ENCODE measurements around the gene CDR2.

The CDR2 gene

DNA sequence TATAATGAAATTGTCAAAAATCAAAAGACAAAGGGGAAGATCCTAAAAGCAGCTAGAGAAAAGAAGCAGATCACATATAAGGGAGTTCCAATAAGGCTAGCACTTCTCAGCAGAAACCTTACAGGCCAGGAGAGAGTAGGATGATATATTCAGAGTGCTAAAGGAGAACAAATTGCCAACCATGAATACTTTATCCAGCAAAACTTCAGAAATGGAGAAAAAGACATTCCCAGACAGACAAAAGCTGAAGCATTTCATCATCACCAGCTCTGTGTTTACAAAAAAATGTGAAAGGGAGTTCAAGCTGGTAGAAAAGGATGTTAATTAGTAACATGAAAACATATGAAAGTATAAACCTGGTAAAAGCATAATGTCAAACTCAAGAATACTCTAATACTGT is 37.4 kb downstream of the CDR2 start:
- H3K79me2 ChIP-seq (ENCODE audit: control insufficient read depth, low read length), result no peaks in the 10 kb centered on the region
- H3K4me1 ChIP-seq (ENCODE audit: control insufficient read depth, low read length), result no peaks in the 10 kb centered on the region
- TF ChIP-seq EZH2phosphoT487 (IDR thresholded peaks at IDR 0.05; ENCODE audit: borderline replicate concordance, low read length), result no peak
- TF ChIP-seq, protein P1, sequence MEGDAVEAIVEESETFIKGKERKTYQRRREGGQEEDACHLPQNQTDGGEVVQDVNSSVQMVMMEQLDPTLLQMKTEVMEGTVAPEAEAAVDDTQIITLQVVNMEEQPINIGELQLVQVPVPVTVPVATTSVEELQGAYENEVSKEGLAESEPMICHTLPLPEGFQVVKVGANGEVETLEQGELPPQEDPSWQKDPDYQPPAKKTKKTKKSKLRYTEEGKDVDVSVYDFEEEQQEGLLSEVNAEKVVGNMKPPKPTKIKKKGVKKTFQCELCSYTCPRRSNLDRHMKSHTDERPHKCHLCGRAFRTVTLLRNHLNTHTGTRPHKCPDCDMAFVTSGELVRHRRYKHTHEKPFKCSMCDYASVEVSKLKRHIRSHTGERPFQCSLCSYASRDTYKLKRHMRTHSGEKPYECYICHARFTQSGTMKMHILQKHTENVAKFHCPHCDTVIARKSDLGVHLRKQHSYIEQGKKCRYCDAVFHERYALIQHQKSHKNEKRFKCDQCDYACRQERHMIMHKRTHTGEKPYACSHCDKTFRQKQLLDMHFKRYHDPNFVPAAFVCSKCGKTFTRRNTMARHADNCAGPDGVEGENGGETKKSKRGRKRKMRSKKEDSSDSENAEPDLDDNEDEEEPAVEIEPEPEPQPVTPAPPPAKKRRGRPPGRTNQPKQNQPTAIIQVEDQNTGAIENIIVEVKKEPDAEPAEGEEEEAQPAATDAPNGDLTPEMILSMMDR (IDR thresholded peaks at IDR 0.05; ENCODE audit: low read depth, low read length, poor library complexity, severe bottlenecking), result no peak

DNA sequence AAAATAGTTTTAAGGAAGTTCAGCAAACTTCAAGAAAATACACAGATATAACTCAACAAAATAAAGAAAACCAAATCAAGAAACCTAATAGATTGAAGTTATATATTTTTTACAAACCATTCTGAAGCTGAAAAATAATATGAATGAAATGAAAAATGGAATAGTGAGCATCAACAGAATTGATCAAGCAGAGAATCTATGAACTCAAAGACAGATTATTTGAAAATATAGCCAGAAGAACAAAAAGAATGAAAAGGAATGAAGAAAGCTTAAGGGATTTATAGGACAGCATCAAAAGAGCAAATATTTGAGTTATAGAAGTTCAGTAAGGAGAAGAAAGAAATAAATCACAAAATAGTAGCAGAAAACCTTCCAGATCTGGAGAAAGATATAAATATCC is 37.8 kb downstream of the CDR2 start:
- no peaks in the 10 kb centered on the region for H3K27me3 ChIP-seq (ENCODE audit: control insufficient read depth, low read length)
- H3K79me2 ChIP-seq (ENCODE audit: control insufficient read depth, low read length), result no peaks in the 10 kb centered on the region
- no peaks in the 10 kb centered on the region for H3K9me2 ChIP-seq (replicated peaks; ENCODE audit: control insufficient read depth, low read length)
- H3K9me3 ChIP-seq (ENCODE audit: control insufficient read depth, insufficient read depth, low read length), result peaks cover 18% of the 10 kb centered on the region
- H3K36me3 ChIP-seq (ENCODE audit: control insufficient read depth, low read length), result peaks cover 54% of the 10 kb centered on the region
- no peak overlapping the region for H3K4me2 ChIP-seq (ENCODE audit: low read length)
- H3K4me3 ChIP-seq (ENCODE audit: low read length), result no peak overlapping the region
- no peak overlapping the region for H3K27ac ChIP-seq (ENCODE audit: low read depth, low read length)
- TF ChIP-seq EZH2phosphoT487 (IDR thresholded peaks at IDR 0.05; ENCODE audit: borderline replicate concordance, low read length), result no peak
- TF ChIP-seq, protein P1 (IDR thresholded peaks at IDR 0.05; ENCODE audit: low read depth, low read length, poor library complexity, severe bottlenecking), result no peak
- H3K4me1 ChIP-seq (ENCODE audit: control insufficient read depth, low read length), result no peaks in the 10 kb centered on the region
- peaks cover 3% of the 10 kb centered on the region; the same call in 1 of the 2 replicates for H4K20me1 ChIP-seq (ENCODE audit: control insufficient read depth, insufficient read depth, low read depth, low read length)
- H3F3A ChIP-seq (ENCODE audit: control insufficient read depth, insufficient read depth), result peaks cover 9% of the 10 kb centered on the region; the same call in 1 of the 2 replicates

More for the DNA sequence above, 37.4 kb downstream of the CDR2 start:
- Histone ChIP-seq H3K36me3 (ENCODE audit: control insufficient read depth, low read length) (peaks cover 49% of the 10 kb centered on the region), H3F3A (ENCODE audit: control insufficient read depth, insufficient read depth) (peaks cover 9% of the 10 kb centered on the region; the same call in 1 of the 2 replicates), H3K27ac (ENCODE audit: low read depth, low read length) (no peak overlapping the region), H3K27me3 (ENCODE audit: control insufficient read depth, low read length) (no peaks in the 10 kb centered on the region), H3K9me2 (replicated peaks; ENCODE audit: control insufficient read depth, low read length) (no peaks in the 10 kb centered on the region), H3K9me3 (ENCODE audit: control insufficient read depth, insufficient read depth, low read length) (peaks cover 18% of the 10 kb centered on the region), H4K20me1 (ENCODE audit: control insufficient read depth, insufficient read depth, low read depth, low read length) (peaks cover 3% of the 10 kb centered on the region; the same call in 1 of the 2 replicates), H3K4me3 (ENCODE audit: low read length) (no peak overlapping the region), H3K4me2 (ENCODE audit: low read length) (no peak overlapping the region)

DNA sequence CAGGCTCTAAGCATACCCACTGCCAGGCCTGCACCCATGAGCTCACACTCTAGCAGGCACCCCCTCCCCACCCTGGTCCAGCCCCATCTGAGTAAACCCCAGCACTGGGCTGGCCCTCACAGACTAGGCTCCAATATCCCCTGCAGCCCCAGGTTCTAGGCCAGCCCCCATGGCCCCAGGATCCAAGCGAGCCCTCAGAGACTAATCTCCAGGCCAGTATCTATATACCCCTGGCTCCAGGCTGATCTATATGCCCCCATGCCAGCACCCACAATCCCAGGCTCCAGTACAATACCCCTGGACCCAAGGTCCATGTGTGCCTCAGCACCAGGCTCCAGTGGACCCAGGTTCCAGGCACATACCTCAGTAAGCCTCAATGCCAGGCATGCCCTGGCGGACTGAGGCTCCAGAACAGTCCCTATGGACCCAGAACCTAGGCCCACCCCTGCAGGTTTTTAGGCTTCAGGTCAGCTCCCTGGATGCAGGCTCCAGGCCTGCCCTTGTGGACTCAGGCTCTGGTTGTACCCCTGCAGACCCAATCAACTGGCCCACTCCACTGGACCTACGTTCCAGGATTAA is 38.7 kb downstream of the CDR2 start:
- peaks cover 3% of the 10 kb centered on the region; the same call in 1 of the 2 replicates for H4K20me1 ChIP-seq (ENCODE audit: control insufficient read depth, insufficient read depth, low read depth, low read length)
- peaks cover 9% of the 10 kb centered on the region; the same call in 1 of the 2 replicates for H3F3A ChIP-seq (ENCODE audit: control insufficient read depth, insufficient read depth)
- H3K4me2 ChIP-seq (ENCODE audit: low read length), result no peak overlapping the region
- no peak overlapping the region for H3K4me3 ChIP-seq (ENCODE audit: low read length)
- no peaks in the 10 kb centered on the region for H3K4me1 ChIP-seq (ENCODE audit: control insufficient read depth, low read length)
- H3K27me3 ChIP-seq (ENCODE audit: control insufficient read depth, low read length), result no peaks in the 10 kb centered on the region
- H3K79me2 ChIP-seq (ENCODE audit: control insufficient read depth, low read length), result no peaks in the 10 kb centered on the region
- H3K36me3 ChIP-seq (ENCODE audit: control insufficient read depth, low read length), result peaks cover 60% of the 10 kb centered on the region
- no peak for TF ChIP-seq EZH2phosphoT487 (IDR thresholded peaks at IDR 0.05; ENCODE audit: borderline replicate concordance, low read length)
- TF ChIP-seq, protein P1 (IDR thresholded peaks at IDR 0.05; ENCODE audit: low read depth, low read length, poor library complexity, severe bottlenecking), result no peak
- H3K27ac ChIP-seq (ENCODE audit: low read depth, low read length), result no peak overlapping the region
- peaks cover 18% of the 10 kb centered on the region for H3K9me3 ChIP-seq (ENCODE audit: control insufficient read depth, insufficient read depth, low read length)
- H3K9me2 ChIP-seq (replicated peaks; ENCODE audit: control insufficient read depth, low read length), result no peaks in the 10 kb centered on the region
